CD8-positive, alpha-beta memory T cell (primary cell): ENCODE measurements around the gene KCNAB3. TPM values are rescaled to one million over a fixed set of nuclear protein-coding genes. Genes with fewer than 3 reads are reported as not detected.

ENCODE experiments used
- CTCF ChIA-PET: fragments of 350-600 bp; sonication (Branson Sonifier 250); formaldehyde crosslinking; loops from one replicate; lab custom pipeline; 2021; ENCODE audit warnings: antibody characterized with exemption; lab: Charles Lee
- POLR2A ChIA-PET: fragments of 350-600 bp; sonication (Branson Sonifier 250); formaldehyde crosslinking; loops from one replicate; lab custom pipeline; 2021; ENCODE audit warnings: antibody characterized with exemption; lab: Charles Lee
- DNase-seq, 5 donors: peaks; one replicate each; pipeline versions ENCODE4 v3.0.0 to v3.0.0-alpha.2; 2020 to 2022; ENCODE audit warnings: mixed read lengths in 1 of 5
- H3K27ac ChIP-seq: one replicate; pipeline ENCODE4 v1.7.0; 2013; ENCODE audit warnings: low read depth, mild to moderate bottlenecking, low read length, moderate library complexity
- H3K27me3 ChIP-seq: 2 replicates; pipeline ENCODE4 v1.7.0; 2013; ENCODE audit warnings: low read length, mild to moderate bottlenecking; ENCODE audit not compliant: insufficient read depth, poor library complexity, severe bottlenecking
- H3K36me3 ChIP-seq: 2 replicates; pipeline ENCODE4 v1.7.0; 2013; ENCODE audit warnings: mild to moderate bottlenecking, low read length, moderate library complexity; ENCODE audit not compliant: insufficient read depth
- H3K4me1 ChIP-seq: 2 replicates; pipeline ENCODE4 v1.7.0; 2013; ENCODE audit warnings: mild to moderate bottlenecking, low read length, moderate library complexity; ENCODE audit not compliant: insufficient read depth
- H3K4me3 ChIP-seq: 2 replicates; pipeline ENCODE4 v1.7.0; 2013; ENCODE audit warnings: mild to moderate bottlenecking, low read length
- H3K9me3 ChIP-seq: 2 replicates; pipeline ENCODE4 v1.7.0; 2013; ENCODE audit warnings: mild to moderate bottlenecking, low read length
- H3K27ac Mint-ChIP-seq, 8 donors: one replicate each; pipeline ENCODE4 v1.8.0; 2020 to 2021; ENCODE audit warnings: mixed read lengths in 8 of 8, mild to moderate bottlenecking in 6 of 8, inconsistent platforms in 3 of 8, moderate library complexity in 3 of 8
- H3K27me3 Mint-ChIP-seq, 2 donors: one replicate each; pipeline ENCODE4 v1.8.0; 2020 to 2021; ENCODE audit warnings: mixed read lengths in 2 of 2, mild to moderate bottlenecking in 1 of 2, moderate library complexity in 1 of 2
- H3K36me3 Mint-ChIP-seq, 3 donors: one replicate each; pipeline ENCODE4 v1.8.0; 2020 to 2021; ENCODE audit warnings: mixed read lengths in 3 of 3, inconsistent platforms in 1 of 3, mild to moderate bottlenecking in 1 of 3
- H3K4me1 Mint-ChIP-seq, 3 donors: one replicate each; pipeline ENCODE4 v1.8.0; 2020 to 2021; ENCODE audit warnings: mixed read lengths in 3 of 3, inconsistent platforms in 1 of 3, mild to moderate bottlenecking in 1 of 3
- H3K4me3 Mint-ChIP-seq, 7 donors: one replicate each; pipeline ENCODE4 v1.8.0; 2020 to 2021; ENCODE audit warnings: mixed read lengths in 7 of 7, mild to moderate bottlenecking in 6 of 7, moderate library complexity in 4 of 7, inconsistent platforms in 2 of 7
- H3K9me3 Mint-ChIP-seq, 5 donors: one replicate each; pipeline ENCODE4 v1.8.0; 2020 to 2022; ENCODE audit warnings: mixed read lengths in 5 of 5, mild to moderate bottlenecking in 3 of 5, moderate library complexity in 2 of 5, inconsistent platforms in 1 of 5
- polyA plus RNA-seq: library from polyadenylated mRNA; unstranded; fragments of 300-500 nt; fragmentation: Illumina TruSeq; gene quantifications from one replicate; pipeline ENCODE4 v1.2.3, GENCODE V29; 2021
- total RNA-seq, 2 experiments: library from RNA; stranded (reverse); gene quantifications; one replicate each; pipeline ENCODE4 v1.2.3, GENCODE V29; 2021

KCNAB3 gene
- total and polyA plus RNA-seq, 3 experiments from 2014 or later = 5.6 to 6.7 TPM; not detected in 1

DNA sequence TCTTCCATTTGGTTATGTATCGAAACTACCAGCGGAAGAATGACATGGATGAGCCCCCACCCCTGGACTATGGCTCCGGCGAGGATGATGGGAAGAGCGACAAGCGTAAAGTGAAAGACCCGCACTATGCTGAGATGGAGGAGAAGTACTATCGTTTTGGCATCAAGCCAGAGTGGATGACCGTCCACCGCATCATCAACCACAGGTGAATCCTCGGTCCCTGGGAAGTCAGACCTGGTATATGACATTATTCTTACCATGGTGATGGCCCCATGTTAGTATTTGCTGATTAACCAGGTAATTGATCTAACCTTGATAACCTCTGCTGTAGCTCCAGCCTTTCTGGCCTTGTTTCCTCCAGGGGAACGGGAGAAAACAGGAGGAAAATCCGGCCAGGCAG is 32.6 kb downstream of the KCNAB3 start:
- H3K27ac Mint-ChIP-seq = peak overlapping the region in 1 of 8 donors; percentile 12
- POLR2A ChIA-PET = no interaction called here
- H3K4me1 Mint-ChIP-seq = peaks cover 5 to 6% (median 6%) of the 10 kb centered on the region in 3 donors

DNA sequence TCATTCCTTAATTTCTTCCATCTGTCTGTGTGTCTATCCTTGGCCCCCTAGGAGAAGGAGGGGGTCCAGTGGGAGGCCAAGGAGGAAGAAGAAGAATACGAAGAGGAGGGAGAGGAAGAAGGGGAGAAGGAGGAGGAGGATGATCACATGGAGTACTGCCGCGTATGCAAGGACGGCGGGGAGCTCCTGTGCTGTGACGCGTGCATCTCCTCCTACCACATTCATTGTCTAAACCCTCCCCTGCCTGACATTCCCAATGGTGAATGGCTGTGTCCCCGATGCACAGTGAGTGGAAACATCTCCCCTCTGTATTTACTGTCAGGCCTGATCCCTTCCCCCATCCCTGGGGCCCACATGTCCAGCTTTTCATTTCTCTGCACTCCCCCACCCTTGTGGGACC is 34.8 kb downstream of the KCNAB3 start:
- Histone ChIP-seq H3K4me3 (no peak overlapping the region), H3K27me3 (no peaks in the 10 kb centered on the region), H3K27ac (no peak overlapping the region), H3K4me1 (peaks cover under 1% of the 10 kb centered on the region), H3K9me3 (no peaks in the 10 kb centered on the region), H3K36me3 (peaks cover 84% of the 10 kb centered on the region)
- H3K9me3 Mint-ChIP-seq = no peaks in the 10 kb centered on the region
- CTCF ChIA-PET = no interaction called here
- peaks cover 21 to 91% (median 39%) of the 10 kb centered on the region in 3 donors for H3K36me3 Mint-ChIP-seq
- H3K27ac Mint-ChIP-seq = peak overlapping the region in 5 of 8 donors; percentile 5 to 40 (median 26)
- peaks cover 13 to 17% (median 15%) of the 10 kb centered on the region in 3 donors for H3K4me1 Mint-ChIP-seq
- no peak for DNase-seq
- no peak overlapping the region for H3K4me3 Mint-ChIP-seq
- POLR2A ChIA-PET = no interaction called here
- H3K27me3 Mint-ChIP-seq = no peaks in the 10 kb centered on the region

More for the DNA sequence above, 32.6 kb downstream of the KCNAB3 start:
- CTCF ChIA-PET = interaction anchor here (1.0 to 3.0 kb wide), 5 partner anchors 15 to 64 kb away, joined by 3 to 16 read pairs (median 5); partner anchors contain the start of gene RNF227
- Histone ChIP-seq H3K9me3 (no peaks in the 10 kb centered on the region), H3K4me1 (no peaks in the 10 kb centered on the region), H3K27me3 (no peaks in the 10 kb centered on the region), H3K36me3 (peaks cover 83% of the 10 kb centered on the region), H3K4me3 (no peak overlapping the region), H3K27ac (no peak overlapping the region)
- Mint-ChIP-seq H3K27me3 (no peaks in the 10 kb centered on the region), H3K4me3 (no peak overlapping the region), H3K9me3 (no peaks in the 10 kb centered on the region), H3K36me3 (peaks cover 21 to 90% (median 46%) of the 10 kb centered on the region in 3 donors)
- no peak for DNase-seq

DNA sequence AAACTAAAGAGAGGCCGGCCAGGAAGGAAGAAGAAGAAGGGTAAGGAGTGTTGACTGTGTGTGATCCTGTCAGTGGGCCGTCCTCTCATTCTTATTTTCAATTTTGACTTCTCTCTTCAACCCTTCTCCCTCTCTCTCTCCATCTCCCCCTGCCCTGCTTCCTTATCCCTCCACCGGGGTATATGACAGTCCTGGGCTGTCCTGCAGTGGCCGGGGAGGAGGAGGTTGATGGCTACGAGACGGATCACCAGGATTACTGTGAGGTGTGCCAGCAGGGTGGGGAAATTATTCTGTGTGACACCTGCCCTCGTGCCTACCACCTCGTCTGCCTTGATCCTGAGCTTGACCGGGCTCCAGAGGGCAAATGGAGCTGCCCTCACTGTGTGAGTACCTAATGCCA is 35.4 kb downstream of the KCNAB3 start:
- Mint-ChIP-seq H3K4me3 (no peak overlapping the region), H3K27ac (peak overlapping the region in 3 of 8 donors; percentile 26 to 61 (median 36)), H3K4me1 (peaks cover 15 to 18% (median 16%) of the 10 kb centered on the region in 3 donors), H3K9me3 (no peaks in the 10 kb centered on the region), H3K27me3 (no peaks in the 10 kb centered on the region), H3K36me3 (peaks cover 21 to 91% (median 33%) of the 10 kb centered on the region in 3 donors)
- no peak for DNase-seq
- H3K27ac ChIP-seq = no peak overlapping the region
- H3K27me3 ChIP-seq = no peaks in the 10 kb centered on the region
- H3K4me3 ChIP-seq = no peak overlapping the region
- H3K4me1 ChIP-seq = peaks cover 7% of the 10 kb centered on the region
- H3K36me3 ChIP-seq = peaks cover 83% of the 10 kb centered on the region
- H3K9me3 ChIP-seq = no peaks in the 10 kb centered on the region
- ChIA-PET POLR2A (no interaction called here), CTCF (no interaction called here)

DNA sequence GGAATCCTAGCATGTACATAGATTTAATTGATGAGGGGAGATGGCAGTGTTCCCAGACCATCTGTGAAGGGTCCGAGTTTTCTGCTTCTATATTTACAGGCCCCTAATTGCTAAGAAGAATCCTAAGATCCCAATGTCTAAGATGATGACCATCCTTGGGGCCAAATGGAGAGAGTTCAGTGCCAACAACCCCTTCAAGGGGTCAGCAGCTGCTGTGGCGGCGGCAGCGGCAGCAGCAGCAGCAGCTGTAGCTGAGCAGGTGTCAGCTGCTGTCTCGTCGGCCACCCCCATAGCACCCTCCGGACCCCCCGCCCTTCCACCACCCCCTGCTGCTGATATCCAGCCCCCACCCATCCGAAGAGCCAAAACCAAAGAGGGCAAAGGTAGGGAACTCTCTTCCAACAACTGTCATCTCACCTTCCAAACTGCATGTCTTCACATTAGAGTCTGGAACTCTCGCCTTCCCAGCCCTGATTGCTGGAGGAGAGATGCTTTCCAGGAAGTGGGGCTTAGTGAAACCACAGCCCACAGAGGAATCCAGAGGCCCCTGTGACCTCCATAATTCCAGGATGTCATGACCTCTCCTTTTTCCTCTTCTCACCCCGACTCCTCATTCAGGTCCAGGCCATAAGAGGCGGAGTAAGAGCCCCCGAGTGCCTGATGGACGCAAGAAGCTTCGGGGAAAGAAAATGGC is 36.3 kb downstream of the KCNAB3 start:
- Mint-ChIP-seq H3K4me3 (peak overlapping the region in 1 of 7 donors; percentile 27), H3K4me1 (peaks cover 15 to 18% (median 18%) of the 10 kb centered on the region in 3 donors), H3K27ac (peak overlapping the region in 1 of 8 donors; percentile 60), H3K36me3 (peaks cover 21 to 82% (median 33%) of the 10 kb centered on the region in 3 donors), H3K27me3 (no peaks in the 10 kb centered on the region), H3K9me3 (no peaks in the 10 kb centered on the region)
- DNase-seq = no peak
- no peak overlapping the region for H3K27ac ChIP-seq
- no peaks in the 10 kb centered on the region for H3K27me3 ChIP-seq
- H3K9me3 ChIP-seq = no peaks in the 10 kb centered on the region
- peaks cover 16% of the 10 kb centered on the region for H3K4me1 ChIP-seq
- POLR2A ChIA-PET = no interaction called here
- no peak overlapping the region for H3K4me3 ChIP-seq
- peaks cover 74% of the 10 kb centered on the region for H3K36me3 ChIP-seq
- CTCF ChIA-PET = interaction anchor here (1.0 to 1.1 kb wide), 2 partner anchors 25 to 30 kb away, joined by 3 read pairs; no protein-coding TSS in a partner anchor

DNA sequence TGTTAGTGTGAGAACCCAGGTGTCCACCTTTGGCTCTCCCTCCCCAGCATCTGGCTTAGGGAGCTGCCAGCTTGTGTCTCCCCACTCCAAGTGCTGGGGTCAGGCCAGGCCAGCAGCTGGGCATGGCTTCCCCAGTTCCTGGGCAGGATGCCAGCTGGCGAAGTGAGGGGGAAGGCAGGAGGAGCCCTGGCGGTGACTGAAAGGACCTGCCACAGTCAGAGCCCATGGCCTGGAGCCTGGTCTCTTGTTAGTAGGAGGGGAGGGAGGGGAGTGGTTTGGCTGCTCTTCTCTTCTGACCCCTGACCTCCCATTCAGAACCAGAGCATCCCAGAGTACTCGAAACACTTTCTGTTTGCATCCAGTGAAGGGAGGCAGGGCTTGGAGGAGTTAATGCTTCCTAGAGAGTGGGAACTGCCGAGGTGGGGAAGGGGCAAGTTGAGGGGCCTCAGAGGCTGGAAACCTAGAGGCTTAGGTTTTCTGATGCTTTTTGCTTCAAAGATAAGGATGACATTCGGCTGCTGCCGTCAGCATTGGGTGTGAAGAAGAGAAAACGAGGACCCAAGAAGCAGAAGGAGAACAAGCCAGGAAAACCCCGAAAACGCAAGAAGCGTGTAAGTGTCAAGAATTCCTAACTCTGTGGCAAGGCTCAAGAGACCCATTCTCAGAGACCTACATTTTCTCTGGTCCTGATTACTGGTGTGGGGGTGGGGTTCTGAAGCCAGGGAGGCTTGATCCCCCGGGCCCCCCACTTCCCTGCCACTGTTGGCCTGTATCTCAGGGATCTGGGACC is 40.3 kb downstream of the KCNAB3 start:
- H3K36me3 Mint-ChIP-seq = peaks cover 2 to 52% (median 11%) of the 10 kb centered on the region in 3 donors
- Histone ChIP-seq H3K4me1 (peaks cover 27% of the 10 kb centered on the region), H3K9me3 (no peaks in the 10 kb centered on the region), H3K27ac (no peak overlapping the region), H3K27me3 (no peaks in the 10 kb centered on the region), H3K36me3 (peaks cover 43% of the 10 kb centered on the region), H3K4me3 (no peak overlapping the region)
- ChIA-PET POLR2A (interaction anchor here (0.7 kb wide), 1 partner anchor 79 kb away, joined by 3 read pairs; no protein-coding TSS in a partner anchor), CTCF (interaction anchor here (0.9 to 1.0 kb wide), 2 partner anchors 27 to 101 kb away, joined by 3 to 4 read pairs; no protein-coding TSS in a partner anchor)
- H3K4me3 Mint-ChIP-seq = peak overlapping the region in 1 of 7 donors; percentile 5
- peak in 2 of 5 donors; percentile 20 to 31 for DNase-seq
- peaks cover 10 to 21% (median 14%) of the 10 kb centered on the region in 3 donors for H3K4me1 Mint-ChIP-seq
- peaks cover 0 to 3% of the 10 kb centered on the region in 2 donors for H3K27me3 Mint-ChIP-seq
- H3K27ac Mint-ChIP-seq = peak overlapping the region in 2 of 8 donors; percentile 37 to 41
- peaks cover 0 to 2% (median 0%) of the 10 kb centered on the region in 5 donors for H3K9me3 Mint-ChIP-seq

DNA sequence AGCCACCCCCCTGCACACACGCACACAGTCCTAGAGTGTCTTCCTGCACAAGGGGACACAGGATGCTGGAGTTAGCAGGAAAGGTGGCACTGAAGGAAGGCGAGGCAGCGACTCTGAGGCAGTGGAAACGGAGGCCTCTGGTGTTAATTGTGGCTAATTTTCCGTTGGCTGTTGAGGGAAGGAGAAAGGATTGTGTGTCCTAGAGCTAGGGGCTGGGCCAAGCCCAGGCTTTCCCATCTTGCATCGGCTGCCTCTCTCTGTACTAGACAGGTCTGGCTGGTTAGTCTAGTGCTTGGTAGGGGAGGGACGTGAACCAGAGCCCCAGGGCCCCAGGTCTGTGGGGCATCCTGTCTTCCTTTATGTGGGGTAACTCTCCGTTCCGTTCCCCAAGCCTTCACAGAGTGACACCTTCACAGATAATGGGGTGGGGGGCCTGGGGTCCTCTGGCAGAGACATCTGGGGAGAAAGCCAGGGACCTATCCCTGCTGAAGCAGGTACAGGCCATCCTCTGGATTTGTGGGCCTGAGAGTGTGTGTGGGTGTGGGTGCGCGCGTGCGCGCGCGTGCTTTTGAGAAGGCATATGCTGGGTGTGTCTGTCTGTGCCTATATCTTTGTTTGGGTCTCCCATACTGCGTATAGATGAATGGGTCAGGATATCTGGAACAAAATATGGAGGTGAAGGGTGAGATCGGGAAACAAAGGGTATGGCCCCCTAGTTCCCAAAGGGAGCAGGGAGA is 41.3 kb downstream of the KCNAB3 start, which contains the start of gene CHD3:
Gene CHD3 (plus strand): TSS at position 606 of the 737 bp plus-strand sequence. CDS start 212 bp downstream, outside the sequence.
- POLR2A ChIA-PET = no interaction called here
- Histone ChIP-seq H3K4me1 (peaks cover 35% of the 10 kb centered on the region), H3K9me3 (no peaks in the 10 kb centered on the region), H3K27ac (peak within 1 kb of the TSS; percentile 79), H3K4me3 (peak within 1 kb of the TSS; percentile 85), H3K36me3 (peaks cover 33% of the 10 kb centered on the region), H3K27me3 (no peaks in the 10 kb centered on the region)
- H3K27me3 Mint-ChIP-seq = peaks cover 0 to 3% of the 10 kb centered on the region in 2 donors
- peaks cover 0 to 42% (median 8%) of the 10 kb centered on the region in 3 donors for H3K36me3 Mint-ChIP-seq
- peak in 3 of 5 donors; percentile 38 to 61 (median 51) for DNase-seq
- H3K27ac Mint-ChIP-seq = peak within 1 kb of the TSS in 2 of 8 donors; percentile 37 to 41
- H3K4me3 Mint-ChIP-seq = peak within 1 kb of the TSS in 1 of 7 donors; percentile 5
- H3K4me1 Mint-ChIP-seq = peaks cover 15 to 24% (median 18%) of the 10 kb centered on the region in 3 donors
- H3K9me3 Mint-ChIP-seq = peaks cover 0 to 2% (median 0%) of the 10 kb centered on the region in 5 donors
- CTCF ChIA-PET = interaction anchor here (1.0 kb wide), 1 partner anchor 26 kb away, joined by 4 read pairs; no protein-coding TSS in a partner anchor

DNA sequence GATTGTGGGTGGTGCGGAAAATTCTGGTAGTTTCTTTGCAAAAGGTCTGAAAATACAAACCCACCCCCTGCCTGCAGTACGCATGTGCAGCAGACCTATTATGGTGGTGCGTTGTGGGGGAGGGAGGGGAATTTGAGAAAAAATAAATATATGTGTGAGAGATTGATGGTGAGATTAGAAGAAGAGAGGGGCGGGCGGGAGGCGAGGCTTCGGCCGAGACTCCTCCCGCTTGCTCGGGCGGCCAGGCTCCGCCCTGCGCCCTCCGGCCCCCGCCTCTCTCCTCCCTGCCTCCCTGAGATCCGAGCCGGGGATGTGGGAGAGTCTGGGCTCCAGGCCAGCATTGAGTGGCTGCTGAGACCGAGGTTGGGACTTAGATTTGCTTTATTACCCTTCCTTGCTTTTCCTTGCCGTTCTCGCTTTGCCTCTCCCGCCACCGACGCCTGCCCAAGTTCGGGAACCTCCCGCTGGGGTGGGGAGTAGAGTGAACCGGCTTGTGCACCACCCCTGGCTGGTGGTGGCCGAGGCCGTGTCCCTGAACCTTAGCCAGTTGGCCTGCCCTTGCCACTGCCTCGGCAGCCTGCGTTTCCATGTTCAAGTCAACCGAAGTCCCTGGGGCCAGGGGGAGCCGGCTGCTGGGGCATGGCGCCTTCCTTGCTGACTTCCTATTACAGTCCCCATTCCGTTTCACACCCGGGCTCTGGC is 42.0 kb downstream of the KCNAB3 start:
- Mint-ChIP-seq H3K4me1 (peaks cover 15 to 24% (median 18%) of the 10 kb centered on the region in 3 donors), H3K9me3 (peaks cover 0 to 2% (median 0%) of the 10 kb centered on the region in 5 donors), H3K27me3 (peaks cover 0 to 3% of the 10 kb centered on the region in 2 donors), H3K27ac (no peak overlapping the region), H3K4me3 (no peak overlapping the region), H3K36me3 (peaks cover 0 to 37% (median 8%) of the 10 kb centered on the region in 3 donors)
- Histone ChIP-seq H3K27me3 (no peaks in the 10 kb centered on the region), H3K36me3 (peaks cover 30% of the 10 kb centered on the region), H3K9me3 (no peaks in the 10 kb centered on the region), H3K27ac (peak overlapping the region; percentile 79), H3K4me1 (peaks cover 42% of the 10 kb centered on the region), H3K4me3 (peak overlapping the region; percentile 85)
- peak; percentile 75 to 96 (median 89) for DNase-seq
- CTCF ChIA-PET = no interaction called here
- POLR2A ChIA-PET = no interaction called here
